Lower leg skin (tissue), 4 donors: ENCODE measurements around the gene ALG12. TPM values are rescaled to one million over a fixed set of nuclear protein-coding genes. Genes with fewer than 3 reads are reported as not detected.

Source experiments
- DNase-seq, 2 donors: peaks; one replicate each; pipeline ENCODE4 v3.0.0-alpha.2; 2019; ENCODE audit warnings: low spot score in 2 of 2
- H3K4me3 ChIP-seq: fragments of 200-600 bp; sonication (generic); 2 replicates; pipeline ENCODE4 v1.5.1; 2017; ENCODE audit warnings: mild to moderate bottlenecking, low read depth; ENCODE audit not compliant: poor library complexity, severe bottlenecking
- POLR2A ChIP-seq, 2 donors: fragments of 450-650 bp; IDR thresholded peaks; one replicate each; pipeline ENCODE4 v1.6.1; 2016 to 2017; ENCODE audit warnings: antibody characterized with exemption in 2 of 2, mild to moderate bottlenecking in 1 of 2, moderate library complexity in 1 of 2
- WGBS, 2 donors: methylation state at CpG; one replicate each; pipeline ENCODE4 v1.1.5; 2018; 5-methylcytosine and 5-hydroxymethylcytosine counted together
- intact Hi-C: fragments of 100-400 bp; cut with DNase I; formaldehyde crosslinking; loops from one replicate; pipeline ENCODE4 v1.15.0; 2023; ENCODE audit warnings: low total_unique reads
- total RNA-seq, 4 donors: library from RNA; depleted of rRNA; stranded (reverse); fragments of >200 nt; gene quantifications; one replicate each; pipeline ENCODE4 v1.1.0, GENCODE V29; 2016
- TF ChIP-seq, protein P1 (sequence below), 3 donors: fragments of 450-650 bp; IDR thresholded peaks; one replicate each; pipeline ENCODE4 v1.5.1; 2016; ENCODE audit warnings: antibody characterized with exemption in 3 of 3, mild to moderate bottlenecking in 3 of 3, moderate library complexity in 2 of 3

Gene ALG12
- total RNA-seq, 4 donors from 2014 or later = 7.5 to 25.6 (median 16.1) TPM

DNA sequence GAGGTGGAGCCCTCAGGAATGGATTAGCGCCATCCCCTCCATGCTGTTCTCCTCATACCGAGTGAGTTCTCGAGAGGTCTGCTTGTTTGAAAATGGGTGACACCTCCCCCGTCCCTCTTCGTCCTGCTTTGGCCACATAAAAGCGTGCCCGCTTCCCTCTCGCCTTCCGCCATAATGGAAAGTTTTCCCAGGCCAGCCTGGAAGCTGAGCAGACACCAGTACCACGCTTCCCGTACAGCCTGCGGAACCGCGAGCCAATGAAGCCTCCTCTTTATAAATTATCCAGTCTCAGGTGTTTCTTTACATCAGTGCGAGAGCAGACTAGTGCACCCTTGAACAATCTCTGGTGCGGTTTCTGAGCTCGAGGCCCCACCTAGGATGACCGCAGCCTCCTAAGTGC is 12.8 kb downstream of the ALG12 start:
- no peak overlapping the region for H3K4me3 ChIP-seq
- intact Hi-C loops = no loop called here
- TF ChIP-seq POLR2A (IDR thresholded peaks at IDR 0.05) = no peak
- TF ChIP-seq, protein P1, sequence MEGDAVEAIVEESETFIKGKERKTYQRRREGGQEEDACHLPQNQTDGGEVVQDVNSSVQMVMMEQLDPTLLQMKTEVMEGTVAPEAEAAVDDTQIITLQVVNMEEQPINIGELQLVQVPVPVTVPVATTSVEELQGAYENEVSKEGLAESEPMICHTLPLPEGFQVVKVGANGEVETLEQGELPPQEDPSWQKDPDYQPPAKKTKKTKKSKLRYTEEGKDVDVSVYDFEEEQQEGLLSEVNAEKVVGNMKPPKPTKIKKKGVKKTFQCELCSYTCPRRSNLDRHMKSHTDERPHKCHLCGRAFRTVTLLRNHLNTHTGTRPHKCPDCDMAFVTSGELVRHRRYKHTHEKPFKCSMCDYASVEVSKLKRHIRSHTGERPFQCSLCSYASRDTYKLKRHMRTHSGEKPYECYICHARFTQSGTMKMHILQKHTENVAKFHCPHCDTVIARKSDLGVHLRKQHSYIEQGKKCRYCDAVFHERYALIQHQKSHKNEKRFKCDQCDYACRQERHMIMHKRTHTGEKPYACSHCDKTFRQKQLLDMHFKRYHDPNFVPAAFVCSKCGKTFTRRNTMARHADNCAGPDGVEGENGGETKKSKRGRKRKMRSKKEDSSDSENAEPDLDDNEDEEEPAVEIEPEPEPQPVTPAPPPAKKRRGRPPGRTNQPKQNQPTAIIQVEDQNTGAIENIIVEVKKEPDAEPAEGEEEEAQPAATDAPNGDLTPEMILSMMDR (IDR thresholded peaks at IDR 0.05) = no peak
- 97% methylated on average over 18 of the region's 18 CpGs for WGBS, 2 donors
- DNase-seq = no peak

DNA sequence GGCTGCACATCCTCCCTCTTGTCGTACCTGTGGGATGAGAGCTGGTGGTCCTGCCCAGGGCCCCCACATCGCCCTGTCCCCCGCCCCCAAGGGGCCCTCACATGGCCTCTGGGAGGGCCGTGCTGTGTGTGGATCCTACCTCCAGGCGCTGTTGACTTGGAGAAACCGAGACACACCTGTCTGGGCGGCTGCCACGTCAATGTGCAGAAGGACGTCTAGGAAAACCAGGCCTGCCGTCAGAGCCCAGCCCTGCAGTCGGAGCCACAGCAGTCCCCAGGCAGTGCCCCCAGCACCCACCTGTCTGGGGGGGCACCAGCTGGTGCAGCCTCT is 14.2 kb downstream of the ALG12 start:
- WGBS, 2 donors = 87 to 97% methylated on average over 11 of the region's 11 CpGs
- intact Hi-C loops = no loop called here
- no peak for TF ChIP-seq POLR2A (IDR thresholded peaks at IDR 0.05)
- TF ChIP-seq, protein P1 (IDR thresholded peaks at IDR 0.05) = no peak
- no peak overlapping the region for H3K4me3 ChIP-seq
- DNase-seq = no peak

DNA sequence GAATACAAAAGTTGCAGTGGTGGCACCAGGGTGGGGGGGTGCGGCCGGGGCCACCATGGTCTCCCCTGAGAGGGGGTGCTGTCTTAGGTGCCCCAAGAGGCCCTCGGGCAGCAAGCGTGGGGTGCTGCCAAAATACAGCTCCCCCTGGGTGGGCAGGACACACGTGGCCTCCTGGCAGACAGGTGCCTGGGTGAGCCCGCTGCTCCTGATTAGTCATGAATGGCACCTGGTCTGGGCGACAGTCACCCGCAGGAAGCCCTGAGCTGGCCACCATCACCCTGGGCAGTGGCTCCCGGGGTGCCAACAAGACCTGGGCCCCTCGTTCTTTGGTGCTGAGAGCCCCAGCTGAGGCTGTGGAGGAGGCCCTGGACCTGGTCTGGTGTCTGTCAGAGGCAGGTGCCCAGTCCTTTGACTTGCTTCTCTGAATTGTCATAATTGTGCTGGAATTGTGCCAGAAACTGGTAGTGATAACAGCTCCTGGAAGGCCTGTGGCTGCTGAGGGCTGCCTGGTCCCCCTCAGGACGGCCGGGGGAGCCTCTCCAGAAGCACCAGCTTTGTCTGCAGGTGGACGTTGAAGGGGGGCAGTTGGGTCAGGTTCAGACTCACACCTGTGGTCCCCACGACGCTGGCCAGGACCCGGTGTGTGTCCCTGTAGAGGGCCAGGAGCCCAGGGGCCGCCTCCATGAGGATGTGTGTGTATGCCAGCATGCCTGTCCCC is 14.8 kb downstream of the ALG12 start:
- intact Hi-C loops = no loop called here
- no peak overlapping the region for H3K4me3 ChIP-seq
- TF ChIP-seq, protein P1 (IDR thresholded peaks at IDR 0.05) = no peak
- TF ChIP-seq POLR2A (IDR thresholded peaks at IDR 0.05) = no peak
- no peak for DNase-seq
- 96 to 97% methylated on average over 7 to 16 of the region's 17 CpGs for WGBS, 2 donors

DNA sequence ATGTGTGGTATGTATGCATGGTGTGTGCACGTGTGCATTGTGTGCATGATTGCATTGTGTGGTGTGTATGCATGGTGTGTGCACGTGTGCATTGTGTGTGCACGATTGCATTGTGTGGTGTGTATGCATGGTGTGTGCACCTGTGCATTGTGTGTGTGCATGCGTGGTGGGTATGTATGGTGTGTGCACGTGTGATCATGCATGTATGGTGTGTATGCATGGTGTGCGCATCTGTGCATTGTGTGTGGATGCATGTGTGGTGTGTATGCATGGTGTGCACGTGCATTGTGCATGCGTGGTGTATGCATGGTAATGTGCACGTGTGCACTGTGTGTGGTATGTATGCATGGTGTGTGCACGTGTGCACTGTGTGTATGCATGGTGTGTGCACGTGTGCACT is 16.8 kb downstream of the ALG12 start:
- intact Hi-C loops = no loop called here
- H3K4me3 ChIP-seq = no peak overlapping the region
- DNase-seq = no peak
- 91 to 93% methylated on average over 11 of the region's 11 CpGs for WGBS, 2 donors
- TF ChIP-seq POLR2A (IDR thresholded peaks at IDR 0.05) = no peak
- TF ChIP-seq, protein P1 (IDR thresholded peaks at IDR 0.05) = no peak

DNA sequence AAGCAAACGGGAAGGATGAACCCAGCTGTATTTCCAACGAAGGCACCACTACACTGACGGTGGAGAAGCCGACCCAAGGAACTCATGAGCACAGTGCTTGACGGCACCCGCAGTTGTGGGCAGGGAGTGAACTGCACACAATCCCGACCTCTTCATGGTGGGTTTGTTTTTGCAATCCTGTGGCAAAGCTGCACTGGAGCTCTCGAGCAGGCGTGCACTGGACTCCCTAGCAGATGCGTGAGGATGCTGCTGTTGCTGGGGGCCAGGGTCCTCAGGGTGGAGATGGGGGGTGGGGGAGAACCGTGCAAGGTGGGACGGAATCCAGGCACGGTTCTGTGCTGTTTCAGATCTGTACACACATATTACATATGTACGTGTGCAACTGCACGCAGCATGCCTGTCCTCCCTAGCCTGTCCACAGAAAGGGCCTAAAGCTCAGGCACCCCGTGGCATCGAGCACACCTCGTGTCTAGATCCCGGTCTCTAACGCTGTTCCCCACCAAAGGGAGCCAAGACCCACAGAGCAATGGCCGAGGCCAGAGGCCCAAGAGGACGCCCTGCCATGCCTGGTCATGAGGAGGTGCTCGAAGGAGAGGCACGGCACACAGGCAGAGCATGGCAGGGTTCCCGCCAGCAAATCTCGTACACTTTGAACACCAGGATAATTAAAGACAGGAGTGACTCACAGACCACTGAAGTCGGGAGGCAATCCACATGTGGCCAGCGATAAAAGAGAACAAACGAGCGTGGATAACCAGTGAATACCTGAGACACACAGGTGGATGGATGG is 17.6 kb downstream of the ALG12 start:
- 84 to 89% methylated on average over 30 of the region's 30 CpGs for WGBS, 2 donors
- intact Hi-C loops = no loop called here
- TF ChIP-seq, protein P1 (IDR thresholded peaks at IDR 0.05) = no peak
- no peak for TF ChIP-seq POLR2A (IDR thresholded peaks at IDR 0.05)

More for the DNA sequence above, 17.6 kb downstream of the ALG12 start:
- peak in 1 of 2 donors; percentile 79 for DNase-seq
- no peak overlapping the region for H3K4me3 ChIP-seq
